ENCODE data around the gene ZC3HAV1. TPM values are rescaled to one million over a fixed set of nuclear protein-coding genes. Genes with fewer than 3 reads are reported as not detected.
"Not testable (repeated sequence)": the region's sequence is repeated elsewhere in the genome, so short reads cannot be mapped to it uniquely, and the experiment has no call there.

Gene ZC3HAV1
- total RNA-seq, 1 donor from 2014 or later, result 11.0 TPM

GRCh38 chr7:139058943-139059342 is 50.6 kb downstream of the ZC3HAV1 start:
- DNase-seq (ENCODE audit: low spot score), result no peak
- H3K79me2 ChIP-seq (ENCODE audit: low read depth), result no peaks in the 10 kb centered on the region
- H3K4me2 ChIP-seq, result no peak overlapping the region
- no peak for TF ChIP-seq EZH2phosphoT487 (IDR thresholded peaks at IDR 0.05)
- no peak for TF ChIP-seq EZH2 (IDR thresholded peaks at IDR 0.05)
- TF ChIP-seq CTCF (IDR thresholded peaks at IDR 0.05), result no peak
- Mint-ChIP-seq H3K36me3 (no peaks in the 10 kb centered on the region), H3K27me3 (ENCODE audit: insufficient read depth, low read depth) (peaks cover 7% of the 10 kb centered on the region), H3K4me1 (no peaks in the 10 kb centered on the region), H3K9me3 (no peaks in the 10 kb centered on the region), H3K4me3 (no peak overlapping the region), H3K27ac (no peak overlapping the region)
- H2AFZ ChIP-seq (replicated peaks), result no peak overlapping the region
- no peak overlapping the region for H3K27ac ChIP-seq
- H3F3A ChIP-seq (ENCODE audit: low read depth), result no peaks in the 10 kb centered on the region
- no peaks in the 10 kb centered on the region for H4K20me1 ChIP-seq (ENCODE audit: low read depth)
- H3K4me3 ChIP-seq, result no peak overlapping the region
- H3K4me1 ChIP-seq, result no peaks in the 10 kb centered on the region
- no peak overlapping the region for H3K9ac ChIP-seq
- H3K36me3 ChIP-seq, result no peaks in the 10 kb centered on the region
- no peaks in the 10 kb centered on the region for H3K27me3 ChIP-seq
- no peaks in the 10 kb centered on the region for H3K9me3 ChIP-seq (ENCODE audit: low read depth)

- H3K36me3 Mint-ChIP-seq, result no peaks in the 10 kb centered on the region
These were observed 53.8 kb downstream of the ZC3HAV1 start for GRCh38 chr7:139055674-139056073.

GRCh38 chr7:139054656-139055055 is 54.9 kb downstream of the ZC3HAV1 start:
- not testable (repeated sequence) for H3K27me3 ChIP-seq; H3K4me1 ChIP-seq; H3K9me3 ChIP-seq (ENCODE audit: low read depth); H3K79me2 ChIP-seq (ENCODE audit: low read depth); H3K4me2 ChIP-seq; H3K27ac Mint-ChIP-seq; H3K4me3 Mint-ChIP-seq; H2AFZ ChIP-seq (replicated peaks); H3K27ac ChIP-seq; H3K4me1 Mint-ChIP-seq; H3K9ac ChIP-seq; H3K36me3 ChIP-seq; H3K27me3 Mint-ChIP-seq (ENCODE audit: insufficient read depth, low read depth); H3K9me3 Mint-ChIP-seq; H3F3A ChIP-seq (ENCODE audit: low read depth); H4K20me1 ChIP-seq (ENCODE audit: low read depth); DNase-seq (ENCODE audit: low spot score); H3K36me3 Mint-ChIP-seq; H3K4me3 ChIP-seq

More at GRCh38 chr7:139055674-139056073, 53.8 kb downstream of the ZC3HAV1 start:
- Histone ChIP-seq H3K9ac (no peak overlapping the region), H3K27ac (no peak overlapping the region), H3K27me3 (no peaks in the 10 kb centered on the region), H3K4me3 (no peak overlapping the region), H3K36me3 (no peaks in the 10 kb centered on the region), H3K4me1 (no peaks in the 10 kb centered on the region), H3F3A (ENCODE audit: low read depth) (no peaks in the 10 kb centered on the region), H3K9me3 (ENCODE audit: low read depth) (no peaks in the 10 kb centered on the region), H3K79me2 (ENCODE audit: low read depth) (no peaks in the 10 kb centered on the region), H4K20me1 (ENCODE audit: low read depth) (no peaks in the 10 kb centered on the region), H3K4me2 (no peak overlapping the region), H2AFZ (replicated peaks) (no peak overlapping the region)
- H3K9me3 Mint-ChIP-seq, result no peaks in the 10 kb centered on the region
- TF ChIP-seq CTCF (IDR thresholded peaks at IDR 0.05) (no peak), EZH2 (IDR thresholded peaks at IDR 0.05) (no peak), EZH2phosphoT487 (IDR thresholded peaks at IDR 0.05) (no peak)
- H3K27me3 Mint-ChIP-seq (ENCODE audit: insufficient read depth, low read depth), result peaks cover 2% of the 10 kb centered on the region
- no peak overlapping the region for H3K27ac Mint-ChIP-seq
- H3K4me1 Mint-ChIP-seq, result no peaks in the 10 kb centered on the region
- no peak overlapping the region for H3K4me3 Mint-ChIP-seq
- DNase-seq (ENCODE audit: low spot score), result no peak

- no peaks in the 10 kb centered on the region for H3K4me1 Mint-ChIP-seq
- Histone ChIP-seq H3K4me2 (no peak overlapping the region), H3K4me3 (no peak overlapping the region), H3F3A (ENCODE audit: low read depth) (no peaks in the 10 kb centered on the region), H3K27me3 (no peaks in the 10 kb centered on the region), H3K79me2 (ENCODE audit: low read depth) (no peaks in the 10 kb centered on the region), H3K9me3 (ENCODE audit: low read depth) (no peaks in the 10 kb centered on the region), H3K4me1 (no peaks in the 10 kb centered on the region), H3K9ac (no peak overlapping the region), H4K20me1 (ENCODE audit: low read depth) (no peaks in the 10 kb centered on the region), H3K36me3 (no peaks in the 10 kb centered on the region), H2AFZ (replicated peaks) (no peak overlapping the region), H3K27ac (no peak overlapping the region)
- H3K9me3 Mint-ChIP-seq, result no peaks in the 10 kb centered on the region
- no peak for DNase-seq (ENCODE audit: low spot score)
- H3K4me3 Mint-ChIP-seq, result no peak overlapping the region
- no peak overlapping the region for H3K27ac Mint-ChIP-seq
- no peak for TF ChIP-seq CTCF (IDR thresholded peaks at IDR 0.05)
- no peak for TF ChIP-seq EZH2phosphoT487 (IDR thresholded peaks at IDR 0.05)
- no peak for TF ChIP-seq EZH2 (IDR thresholded peaks at IDR 0.05)
- H3K27me3 Mint-ChIP-seq (ENCODE audit: insufficient read depth, low read depth), result peaks cover 2% of the 10 kb centered on the region
- no peaks in the 10 kb centered on the region for H3K36me3 Mint-ChIP-seq
These were observed 55.4 kb downstream of the ZC3HAV1 start for GRCh38 chr7:139054101-139054500.
